ENCODE data around the gene GRAMD4.
A peak's percentile ranks its signal among the peaks of the same experiment; 100 is the strongest.

The GRAMD4 gene

GRCh38 chr22:46593211-46593681, 26.9 kb upstream of the GRAMD4 start:
- CTCF ChIA-PET: interaction anchor here (1.0 kb wide), 1 partner anchor 29 kb away, joined by 3 read pairs; no protein-coding TSS in a partner anchor
- Histone ChIP-seq H3K36me3 (ENCODE audit: control insufficient read depth in 4 of 4, insufficient read depth in 4 of 4, low read length in 3 of 4) (peaks cover 0 to 4% (median 0%) of the 10 kb centered on the region in 4 experiments), H3K4me3 (ENCODE audit: control insufficient read depth in 1 of 7, extremely low read depth in 1 of 7, insufficient read depth in 4 of 7, low read depth in 2 of 7, low read length in 6 of 7) (peak overlapping the region in 5 of 7 experiments; percentile 49 to 72 (median 55)), H3K9me3 (ENCODE audit: control extremely low read depth in 1 of 5, control insufficient read depth in 4 of 5, insufficient read depth in 2 of 5, low read depth in 1 of 5, low read length in 4 of 5) (no peaks in the 10 kb centered on the region), H3K27ac (ENCODE audit: insufficient read depth in 1 of 2, low read depth in 1 of 2, low read length in 2 of 2, poor library complexity in 1 of 2, severe bottlenecking in 2 of 2) (peak overlapping the region; percentile 64 to 79), H3K4me1 (ENCODE audit: control extremely low read depth in 1 of 4, control insufficient read depth in 4 of 4, insufficient read depth in 4 of 4, low read length in 3 of 4) (peaks cover 10 to 78% (median 53%) of the 10 kb centered on the region in 4 experiments), H3K27me3 (replicated peaks in 2 of 5; ENCODE audit: control insufficient read depth in 4 of 5, insufficient read depth in 5 of 5, low read length in 4 of 5) (no peaks in the 10 kb centered on the region)
- DNase-seq: peak; percentile 89 to 96 (median 95)
- POLR2A ChIA-PET: interaction anchor here (1.1 kb wide), 1 partner anchor 30 kb away, joined by 3 read pairs; no protein-coding TSS in a partner anchor
- WGBS (ENCODE audit: insufficient coverage): 3% methylated on average over 12 of the region's 19 CpGs

GRCh38 chr22:46593996-46594946, 25.9 kb upstream of the GRAMD4 start:
- POLR2A ChIA-PET: no interaction called here
- no peak for DNase-seq
- H3K9me3 ChIP-seq (ENCODE audit: control extremely low read depth in 1 of 5, control insufficient read depth in 4 of 5, insufficient read depth in 2 of 5, low read depth in 1 of 5, low read length in 4 of 5): no peaks in the 10 kb centered on the region
- no peak overlapping the region for H3K4me3 ChIP-seq (ENCODE audit: control insufficient read depth in 1 of 7, extremely low read depth in 1 of 7, insufficient read depth in 4 of 7, low read depth in 2 of 7, low read length in 6 of 7)
- H3K27me3 ChIP-seq (replicated peaks in 2 of 5; ENCODE audit: control insufficient read depth in 4 of 5, insufficient read depth in 5 of 5, low read length in 4 of 5): no peaks in the 10 kb centered on the region
- peaks cover 10 to 78% (median 56%) of the 10 kb centered on the region in 4 experiments for H3K4me1 ChIP-seq (ENCODE audit: control extremely low read depth in 1 of 4, control insufficient read depth in 4 of 4, insufficient read depth in 4 of 4, low read length in 3 of 4)
- H3K36me3 ChIP-seq (ENCODE audit: control insufficient read depth in 4 of 4, insufficient read depth in 4 of 4, low read length in 3 of 4): peaks cover 0 to 4% (median 0%) of the 10 kb centered on the region in 4 experiments
- CTCF ChIA-PET: no interaction called here
- peak overlapping the region in 1 of 2 experiments; percentile 79 for H3K27ac ChIP-seq (ENCODE audit: insufficient read depth in 1 of 2, low read depth in 1 of 2, low read length in 2 of 2, poor library complexity in 1 of 2, severe bottlenecking in 2 of 2)
- 87% methylated on average over 4 of the region's 15 CpGs for WGBS (ENCODE audit: insufficient coverage)

- ChIA-PET POLR2A (no interaction called here), CTCF (no interaction called here)
- Histone ChIP-seq H3K4me1 (ENCODE audit: control extremely low read depth in 1 of 4, control insufficient read depth in 4 of 4, insufficient read depth in 4 of 4, low read length in 3 of 4) (peaks cover 10 to 78% (median 55%) of the 10 kb centered on the region in 4 experiments), H3K36me3 (ENCODE audit: control insufficient read depth in 4 of 4, insufficient read depth in 4 of 4, low read length in 3 of 4) (peaks cover 0 to 4% (median 1%) of the 10 kb centered on the region in 4 experiments), H3K27ac (ENCODE audit: insufficient read depth in 1 of 2, low read depth in 1 of 2, low read length in 2 of 2, poor library complexity in 1 of 2, severe bottlenecking in 2 of 2) (peak overlapping the region in 1 of 2 experiments; percentile 9), H3K9me3 (ENCODE audit: control extremely low read depth in 1 of 5, control insufficient read depth in 4 of 5, insufficient read depth in 2 of 5, low read depth in 1 of 5, low read length in 4 of 5) (no peaks in the 10 kb centered on the region), H3K4me3 (ENCODE audit: control insufficient read depth in 1 of 7, extremely low read depth in 1 of 7, insufficient read depth in 4 of 7, low read depth in 2 of 7, low read length in 6 of 7) (no peak overlapping the region), H3K27me3 (replicated peaks in 2 of 5; ENCODE audit: control insufficient read depth in 4 of 5, insufficient read depth in 5 of 5, low read length in 4 of 5) (no peaks in the 10 kb centered on the region)
- WGBS (ENCODE audit: insufficient coverage): 97% methylated on average over 12 of the region's 17 CpGs
- no peak for DNase-seq
Measured at GRCh38 chr22:46594947-46595298, 25.3 kb upstream of the GRAMD4 start.

GRCh38 chr22:46595545-46595944, 24.6 kb upstream of the GRAMD4 start:
- H3K27ac ChIP-seq (ENCODE audit: insufficient read depth in 1 of 2, low read depth in 1 of 2, low read length in 2 of 2, poor library complexity in 1 of 2, severe bottlenecking in 2 of 2): peak overlapping the region in 1 of 2 experiments; percentile 9
- WGBS (ENCODE audit: insufficient coverage): 97% methylated on average over 8 of the region's 8 CpGs
- H3K4me3 ChIP-seq (ENCODE audit: control insufficient read depth in 1 of 7, extremely low read depth in 1 of 7, insufficient read depth in 4 of 7, low read depth in 2 of 7, low read length in 6 of 7): no peak overlapping the region
- H3K4me1 ChIP-seq (ENCODE audit: control extremely low read depth in 1 of 4, control insufficient read depth in 4 of 4, insufficient read depth in 4 of 4, low read length in 3 of 4): peaks cover 10 to 78% (median 56%) of the 10 kb centered on the region in 4 experiments
- DNase-seq: no peak
- CTCF ChIA-PET: no interaction called here
- peaks cover 0 to 4% (median 2%) of the 10 kb centered on the region in 4 experiments for H3K36me3 ChIP-seq (ENCODE audit: control insufficient read depth in 4 of 4, insufficient read depth in 4 of 4, low read length in 3 of 4)
- H3K27me3 ChIP-seq (replicated peaks in 2 of 5; ENCODE audit: control insufficient read depth in 4 of 5, insufficient read depth in 5 of 5, low read length in 4 of 5): no peaks in the 10 kb centered on the region
- no peaks in the 10 kb centered on the region for H3K9me3 ChIP-seq (ENCODE audit: control extremely low read depth in 1 of 5, control insufficient read depth in 4 of 5, insufficient read depth in 2 of 5, low read depth in 1 of 5, low read length in 4 of 5)
- POLR2A ChIA-PET: no interaction called here

GRCh38 chr22:46596032-46596441, 24.1 kb upstream of the GRAMD4 start:
- Histone ChIP-seq H3K27ac (ENCODE audit: insufficient read depth in 1 of 2, low read depth in 1 of 2, low read length in 2 of 2, poor library complexity in 1 of 2, severe bottlenecking in 2 of 2) (no peak overlapping the region), H3K9me3 (ENCODE audit: control extremely low read depth in 1 of 5, control insufficient read depth in 4 of 5, insufficient read depth in 2 of 5, low read depth in 1 of 5, low read length in 4 of 5) (no peaks in the 10 kb centered on the region), H3K4me1 (ENCODE audit: control extremely low read depth in 1 of 4, control insufficient read depth in 4 of 4, insufficient read depth in 4 of 4, low read length in 3 of 4) (peaks cover 10 to 78% (median 54%) of the 10 kb centered on the region in 4 experiments), H3K36me3 (ENCODE audit: control insufficient read depth in 4 of 4, insufficient read depth in 4 of 4, low read length in 3 of 4) (peaks cover 0 to 4% (median 2%) of the 10 kb centered on the region in 4 experiments), H3K27me3 (replicated peaks in 2 of 5; ENCODE audit: control insufficient read depth in 4 of 5, insufficient read depth in 5 of 5, low read length in 4 of 5) (no peaks in the 10 kb centered on the region), H3K4me3 (ENCODE audit: control insufficient read depth in 1 of 7, extremely low read depth in 1 of 7, insufficient read depth in 4 of 7, low read depth in 2 of 7, low read length in 6 of 7) (no peak overlapping the region)
- no peak for DNase-seq
- CTCF ChIA-PET: no interaction called here
- POLR2A ChIA-PET: no interaction called here
- 90% methylated on average over 10 of the region's 10 CpGs for WGBS (ENCODE audit: insufficient coverage)

- Histone ChIP-seq H3K9me3 (ENCODE audit: control extremely low read depth in 1 of 5, control insufficient read depth in 4 of 5, insufficient read depth in 2 of 5, low read depth in 1 of 5, low read length in 4 of 5) (no peaks in the 10 kb centered on the region), H3K27me3 (replicated peaks in 2 of 5; ENCODE audit: control insufficient read depth in 4 of 5, insufficient read depth in 5 of 5, low read length in 4 of 5) (no peaks in the 10 kb centered on the region), H3K4me1 (ENCODE audit: control extremely low read depth in 1 of 4, control insufficient read depth in 4 of 4, insufficient read depth in 4 of 4, low read length in 3 of 4) (peaks cover 13 to 78% (median 50%) of the 10 kb centered on the region in 4 experiments), H3K27ac (ENCODE audit: insufficient read depth in 1 of 2, low read depth in 1 of 2, low read length in 2 of 2, poor library complexity in 1 of 2, severe bottlenecking in 2 of 2) (no peak overlapping the region), H3K4me3 (ENCODE audit: control insufficient read depth in 1 of 7, extremely low read depth in 1 of 7, insufficient read depth in 4 of 7, low read depth in 2 of 7, low read length in 6 of 7) (no peak overlapping the region), H3K36me3 (ENCODE audit: control insufficient read depth in 4 of 4, insufficient read depth in 4 of 4, low read length in 3 of 4) (peaks cover 0 to 4% (median 2%) of the 10 kb centered on the region in 4 experiments)
- 100% methylated on average over 6 of the region's 7 CpGs for WGBS (ENCODE audit: insufficient coverage)
- ChIA-PET CTCF (interaction anchor here (1.1 kb wide), 1 partner anchor 15 kb away, joined by 3 read pairs; no protein-coding TSS in a partner anchor), POLR2A (no interaction called here)
- no peak for DNase-seq
Measured at GRCh38 chr22:46596819-46597218, 23.4 kb upstream of the GRAMD4 start.

GRCh38 chr22:46598224-46598623, 22.0 kb upstream of the GRAMD4 start:
- no peaks in the 10 kb centered on the region for H3K9me3 ChIP-seq (ENCODE audit: control extremely low read depth in 1 of 5, control insufficient read depth in 4 of 5, insufficient read depth in 2 of 5, low read depth in 1 of 5, low read length in 4 of 5)

More at GRCh38 chr22:46598224-46598623, 22.0 kb upstream of the GRAMD4 start:
- CTCF ChIA-PET: interaction anchor here (1.0 to 1.3 kb wide), 4 partner anchors 14 to 85 kb away, joined by 3 to 4 read pairs (median 3); no protein-coding TSS in a partner anchor
- peaks cover 5 to 76% (median 48%) of the 10 kb centered on the region in 4 experiments for H3K4me1 ChIP-seq (ENCODE audit: control extremely low read depth in 1 of 4, control insufficient read depth in 4 of 4, insufficient read depth in 4 of 4, low read length in 3 of 4)
- no peak overlapping the region for H3K27ac ChIP-seq (ENCODE audit: insufficient read depth in 1 of 2, low read depth in 1 of 2, low read length in 2 of 2, poor library complexity in 1 of 2, severe bottlenecking in 2 of 2)
- no peak for DNase-seq
- H3K4me3 ChIP-seq (ENCODE audit: control insufficient read depth in 1 of 7, extremely low read depth in 1 of 7, insufficient read depth in 4 of 7, low read depth in 2 of 7, low read length in 6 of 7): no peak overlapping the region
- WGBS (ENCODE audit: insufficient coverage): 89% methylated on average over 5 of the region's 7 CpGs
- no peaks in the 10 kb centered on the region for H3K27me3 ChIP-seq (replicated peaks in 2 of 5; ENCODE audit: control insufficient read depth in 4 of 5, insufficient read depth in 5 of 5, low read length in 4 of 5)
- H3K36me3 ChIP-seq (ENCODE audit: control insufficient read depth in 4 of 4, insufficient read depth in 4 of 4, low read length in 3 of 4): peaks cover 0 to 8% (median 2%) of the 10 kb centered on the region in 4 experiments
- POLR2A ChIA-PET: no interaction called here
